Measurements from ENCODE around the gene SHOX. TPM values are rescaled to one million over a fixed set of nuclear protein-coding genes. Genes with fewer than 3 reads are reported as not detected.

SHOX gene
- total and polyA plus RNA-seq, 12 donors: not detected

GRCh38 chrX:627995-628394 lies 2.6 kb upstream of the SHOX start:
- intact Hi-C loops (cut with DNase I): no loop called here
- Histone ChIP-seq H3K36me3 (replicated peaks in 1 of 2) (no peaks in the 10 kb centered on the region), H3K27me3 (peaks cover 50% of the 10 kb centered on the region)

GRCh38 chrX:629230-630006 lies 1.2 kb upstream of the SHOX start:
- no peak overlapping the region for H3K4me3 ChIP-seq
- intact Hi-C loops (cut with DNase I): no loop called here
- H3K27me3 ChIP-seq: peaks cover 59% of the 10 kb centered on the region
- WGBS, 4 donors: 2 to 6% (median 2%) methylated on average over 21 to 30 of the region's 30 CpGs
- DNase-seq: peak in 1 of 7 donors; percentile 25
- H3K4me1 ChIP-seq (replicated peaks in 1 of 2): no peaks in the 10 kb centered on the region
- TF ChIP-seq CTCF (IDR thresholded peaks at IDR 0.05) (no peak), POLR2A (IDR thresholded peaks at IDR 0.05) (no peak)
- no peaks in the 10 kb centered on the region for H3K9me3 ChIP-seq (replicated peaks in 1 of 3)
- H3K36me3 ChIP-seq (replicated peaks in 1 of 2): no peaks in the 10 kb centered on the region
- H3K27ac ChIP-seq: no peak overlapping the region

More at GRCh38 chrX:627995-628394, 2.6 kb upstream of the SHOX start:
- Histone ChIP-seq H3K4me3 (no peak overlapping the region), H3K9me3 (replicated peaks in 1 of 3) (no peaks in the 10 kb centered on the region), H3K4me1 (replicated peaks in 1 of 2) (no peaks in the 10 kb centered on the region), H3K27ac (no peak overlapping the region)
- no peak for TF ChIP-seq CTCF (IDR thresholded peaks at IDR 0.05)
- TF ChIP-seq POLR2A (IDR thresholded peaks at IDR 0.05): no peak
- no peak for DNase-seq
- 6 to 15% (median 10%) methylated on average over 4 of the region's 4 CpGs for WGBS, 4 donors

GRCh38 chrX:630007-630611 lies 482 bp upstream of the SHOX start:
- Histone ChIP-seq H3K4me3 (no peak overlapping the region), H3K9me3 (replicated peaks in 1 of 3) (no peaks in the 10 kb centered on the region), H3K4me1 (replicated peaks in 1 of 2) (no peaks in the 10 kb centered on the region), H3K27ac (no peak overlapping the region), H3K36me3 (replicated peaks in 1 of 2) (no peaks in the 10 kb centered on the region), H3K27me3 (peaks cover 65% of the 10 kb centered on the region)
- TF ChIP-seq CTCF (IDR thresholded peaks at IDR 0.05): no peak
- no peak for TF ChIP-seq POLR2A (IDR thresholded peaks at IDR 0.05)
- WGBS, 4 donors: 1 to 2% (median 2%) methylated on average over 16 to 62 of the region's 62 CpGs
- intact Hi-C loops (cut with DNase I): no loop called here
- DNase-seq: peak in 1 of 7 donors; percentile 18

- TF ChIP-seq CTCF (IDR thresholded peaks at IDR 0.05): no peak
- no peak for TF ChIP-seq POLR2A (IDR thresholded peaks at IDR 0.05)
- Histone ChIP-seq H3K4me1 (replicated peaks in 1 of 2) (no peaks in the 10 kb centered on the region), H3K4me3 (no peak overlapping the region), H3K9me3 (replicated peaks in 1 of 3) (no peaks in the 10 kb centered on the region), H3K27ac (no peak overlapping the region), H3K36me3 (replicated peaks in 1 of 2) (no peaks in the 10 kb centered on the region), H3K27me3 (peaks cover 71% of the 10 kb centered on the region)
- WGBS, 4 donors: 0 to 3% (median 1%) methylated on average over 9 to 44 of the region's 44 CpGs
- intact Hi-C loops (cut with DNase I): no loop called here
- DNase-seq: peak in 1 of 7 donors; percentile 11
Observed at GRCh38 chrX:631802-632365, 1.3 kb downstream of the SHOX start.
